ENCODE measurements around the gene EDRF1. TPM values are rescaled to one million over a fixed set of nuclear protein-coding genes. Genes with fewer than 3 reads are reported as not detected.
"Not testable (repeated sequence)": the region's sequence is repeated elsewhere in the genome, so short reads cannot be mapped to it uniquely, and the experiment has no call there.

The EDRF1 gene
- total RNA-seq, 1 donor, result 25.0 TPM

GRCh38 chr10:125693524-125693847 is 26.0 kb upstream of the EDRF1 start:
- H3K79me2 ChIP-seq (ENCODE audit: insufficient read depth, low read length), result no peaks in the 10 kb centered on the region
- H3K36me3 ChIP-seq (ENCODE audit: insufficient read depth, low read length), result no peaks in the 10 kb centered on the region
- TF ChIP-seq CTCF (IDR thresholded peaks at IDR 0.05; ENCODE audit: extremely low read depth, low read depth, low read length), result no peak
- H4K20me1 ChIP-seq (ENCODE audit: insufficient read depth, low read length), result no peaks in the 10 kb centered on the region
- DNase-seq (ENCODE audit: insufficient read length, low spot score, missing footprints), result no peak
- H3K9me3 ChIP-seq (ENCODE audit: low read depth, low read length), result no peaks in the 10 kb centered on the region
- no peak overlapping the region for H3K4me3 ChIP-seq (ENCODE audit: insufficient read depth, low read length)
- H3K4me2 ChIP-seq (ENCODE audit: insufficient read depth, low read length), result no peak overlapping the region
- H3K27ac ChIP-seq (ENCODE audit: low read depth, low read length), result peak overlapping the region; percentile 64
- H3K27me3 ChIP-seq (ENCODE audit: insufficient read depth, low read length), result peaks cover 7% of the 10 kb centered on the region
- H3K4me1 ChIP-seq (ENCODE audit: insufficient read depth, low read length), result peaks cover 42% of the 10 kb centered on the region
- H2AFZ ChIP-seq (ENCODE audit: low read length), result peak overlapping the region; percentile 34

- H3K4me1 ChIP-seq (ENCODE audit: insufficient read depth, low read length), result peaks cover 42% of the 10 kb centered on the region
- no peak overlapping the region for H2AFZ ChIP-seq (ENCODE audit: low read length)
- peak; percentile 92 for DNase-seq (ENCODE audit: insufficient read length, low spot score, missing footprints)
- no peaks in the 10 kb centered on the region for H3K9me3 ChIP-seq (ENCODE audit: low read depth, low read length)
- no peaks in the 10 kb centered on the region for H4K20me1 ChIP-seq (ENCODE audit: insufficient read depth, low read length)
- peak overlapping the region; percentile 46 for H3K4me2 ChIP-seq (ENCODE audit: insufficient read depth, low read length)
- H3K79me2 ChIP-seq (ENCODE audit: insufficient read depth, low read length), result no peaks in the 10 kb centered on the region
- H3K36me3 ChIP-seq (ENCODE audit: insufficient read depth, low read length), result no peaks in the 10 kb centered on the region
- H3K4me3 ChIP-seq (ENCODE audit: insufficient read depth, low read length), result no peak overlapping the region
- peak overlapping the region; percentile 57 for H3K27ac ChIP-seq (ENCODE audit: low read depth, low read length)
- peaks cover 7% of the 10 kb centered on the region for H3K27me3 ChIP-seq (ENCODE audit: insufficient read depth, low read length)
- no peak for TF ChIP-seq CTCF (IDR thresholded peaks at IDR 0.05; ENCODE audit: extremely low read depth, low read depth, low read length)
Measured at GRCh38 chr10:125694883-125695282, 24.6 kb upstream of the EDRF1 start.

GRCh38 chr10:125696884-125697283 is 22.6 kb upstream of the EDRF1 start:
- not testable (repeated sequence) for H2AFZ ChIP-seq (ENCODE audit: low read length); H3K36me3 ChIP-seq (ENCODE audit: insufficient read depth, low read length); H3K79me2 ChIP-seq (ENCODE audit: insufficient read depth, low read length); H4K20me1 ChIP-seq (ENCODE audit: insufficient read depth, low read length); DNase-seq (ENCODE audit: insufficient read length, low spot score, missing footprints); H3K4me2 ChIP-seq (ENCODE audit: insufficient read depth, low read length); H3K9me3 ChIP-seq (ENCODE audit: low read depth, low read length); H3K27ac ChIP-seq (ENCODE audit: low read depth, low read length); H3K4me3 ChIP-seq (ENCODE audit: insufficient read depth, low read length); H3K27me3 ChIP-seq (ENCODE audit: insufficient read depth, low read length)
- H3K4me1 ChIP-seq (ENCODE audit: insufficient read depth, low read length), result peaks cover 33% of the 10 kb centered on the region

- TF ChIP-seq CTCF (IDR thresholded peaks at IDR 0.05; ENCODE audit: extremely low read depth, low read depth, low read length), result no peak
- Histone ChIP-seq H4K20me1 (ENCODE audit: insufficient read depth, low read length) (no peaks in the 10 kb centered on the region), H3K4me2 (ENCODE audit: insufficient read depth, low read length) (no peak overlapping the region), H3K79me2 (ENCODE audit: insufficient read depth, low read length) (no peaks in the 10 kb centered on the region), H3K4me3 (ENCODE audit: insufficient read depth, low read length) (no peak overlapping the region), H3K9me3 (ENCODE audit: low read depth, low read length) (no peaks in the 10 kb centered on the region), H3K27ac (ENCODE audit: low read depth, low read length) (no peak overlapping the region), H3K27me3 (ENCODE audit: insufficient read depth, low read length) (no peaks in the 10 kb centered on the region), H3K4me1 (ENCODE audit: insufficient read depth, low read length) (peaks cover 17% of the 10 kb centered on the region), H3K36me3 (ENCODE audit: insufficient read depth, low read length) (no peaks in the 10 kb centered on the region), H2AFZ (ENCODE audit: low read length) (peak overlapping the region; percentile 31)
- DNase-seq (ENCODE audit: insufficient read length, low spot score, missing footprints), result no peak
Measured at GRCh38 chr10:125698481-125698998, 21.0 kb upstream of the EDRF1 start.
